SW 1271 (cell line): ENCODE measurements around the gene TUSC2.
A peak's percentile ranks its signal among the peaks of the same experiment; 100 is the strongest.

ENCODE experiments used
- DNase-seq, 2 experiments: peaks; one replicate each; lab custom pipeline; 2025; lab: John Stamatoyannopoulos, UW

Gene TUSC2

GRCh38 chr3:50336452-50337174 is 8.6 kb upstream of the TUSC2 start:
- no peak for DNase-seq

- no peak for DNase-seq
Observed at GRCh38 chr3:50334339-50335075, 6.5 kb upstream of the TUSC2 start.

- DNase-seq, result no peak
Observed at GRCh38 chr3:50333744-50334328, 5.8 kb upstream of the TUSC2 start.

GRCh38 chr3:50331364-50331907 is 3.4 kb upstream of the TUSC2 start:
- DNase-seq, result no peak

- no peak for DNase-seq
Observed at GRCh38 chr3:50330330-50330729, 2.3 kb upstream of the TUSC2 start.

- DNase-seq, result no peak
Observed at GRCh38 chr3:50327129-50327528, 894 bp downstream of the TUSC2 start.

GRCh38 chr3:50326182-50326541 is 1.9 kb downstream of the TUSC2 start:
- DNase-seq, result no peak

GRCh38 chr3:50325497-50326181 is 2.4 kb downstream of the TUSC2 start:
- DNase-seq, result no peak

GRCh38 chr3:50325113-50325480 is 2.9 kb downstream of the TUSC2 start:
- no peak for DNase-seq

GRCh38 chr3:50324351-50325112 is 3.5 kb downstream of the TUSC2 start:
- peak; percentile 13 to 63 for DNase-seq

- no peak for DNase-seq
Observed at GRCh38 chr3:50323614-50324199, 4.3 kb downstream of the TUSC2 start.

- no peak for DNase-seq
Observed at GRCh38 chr3:50323092-50323600, 4.9 kb downstream of the TUSC2 start.

GRCh38 chr3:50322386-50323091 is 5.5 kb downstream of the TUSC2 start, which contains the start of gene HYAL2:
TSS of gene HYAL2 (minus strand) at chr3:50322745. CDS start at chr3:50320489, 2,256 bp downstream.
- DNase-seq, result no peak

- DNase-seq, result no peak
Observed at GRCh38 chr3:50322115-50322385, 6.0 kb downstream of the TUSC2 start.

GRCh38 chr3:50321336-50322114 is 6.5 kb downstream of the TUSC2 start:
- peak; percentile 22 to 81 for DNase-seq

GRCh38 chr3:50320853-50321335 is 7.1 kb downstream of the TUSC2 start:
- DNase-seq, result peak in 1 of 2 experiments; percentile 43

GRCh38 chr3:50319894-50320625 is 8.0 kb downstream of the TUSC2 start:
- DNase-seq, result no peak

- no peak for DNase-seq
Observed at GRCh38 chr3:50319181-50319893, 8.7 kb downstream of the TUSC2 start.
